Activated CD4-positive, alpha-beta memory T cell treated with anti-CD3 and anti-CD28 coated beads, Interleukin-2, amount 10 ng/mL, durations not matched to agents 7 days and 5 days (primary cell): ENCODE measurements around the gene PHACTR3. TPM values are rescaled to one million over a fixed set of nuclear protein-coding genes. Genes with fewer than 3 reads are reported as not detected.

Experiments
- CTCF ChIA-PET: fragments of 350-600 bp; sonication (Branson Sonifier 250); formaldehyde crosslinking; loops from one replicate; lab custom pipeline; 2021; ENCODE audit warnings: antibody characterized with exemption, inconsistent platforms; lab: Charles Lee
- POLR2A ChIA-PET: fragments of 350-600 bp; sonication (Branson Sonifier 250); formaldehyde crosslinking; loops from one replicate; lab custom pipeline; 2021; ENCODE audit warnings: antibody characterized with exemption; lab: Charles Lee
- DNase-seq: peaks from one replicate; pipeline ENCODE4 v3.0.0-alpha.2; 2020
- H3K27ac Mint-ChIP-seq: one replicate; pipeline ENCODE4 v1.8.0; 2021; ENCODE audit warnings: mild to moderate bottlenecking, mixed read lengths
- H3K27me3 Mint-ChIP-seq: one replicate; pipeline ENCODE4 v1.8.0; 2021; ENCODE audit warnings: mixed read lengths
- H3K36me3 Mint-ChIP-seq: one replicate; pipeline ENCODE4 v1.8.0; 2021; ENCODE audit warnings: low read depth, mixed read lengths
- H3K4me1 Mint-ChIP-seq: one replicate; pipeline ENCODE4 v1.8.0; 2021; ENCODE audit warnings: mixed read lengths
- H3K4me3 Mint-ChIP-seq: one replicate; pipeline ENCODE4 v1.8.0; 2021; ENCODE audit warnings: mild to moderate bottlenecking, mixed read lengths
- H3K9me3 Mint-ChIP-seq: one replicate; pipeline ENCODE4 v1.8.0; 2021; ENCODE audit warnings: mixed read lengths
- total RNA-seq, 2 experiments: library from RNA; stranded (reverse); gene quantifications; one replicate each; pipeline ENCODE4 v1.2.3, GENCODE V29; 2021

The PHACTR3 gene
- total RNA-seq, 2 experiments from 2014 or later, result not detected

DNA sequence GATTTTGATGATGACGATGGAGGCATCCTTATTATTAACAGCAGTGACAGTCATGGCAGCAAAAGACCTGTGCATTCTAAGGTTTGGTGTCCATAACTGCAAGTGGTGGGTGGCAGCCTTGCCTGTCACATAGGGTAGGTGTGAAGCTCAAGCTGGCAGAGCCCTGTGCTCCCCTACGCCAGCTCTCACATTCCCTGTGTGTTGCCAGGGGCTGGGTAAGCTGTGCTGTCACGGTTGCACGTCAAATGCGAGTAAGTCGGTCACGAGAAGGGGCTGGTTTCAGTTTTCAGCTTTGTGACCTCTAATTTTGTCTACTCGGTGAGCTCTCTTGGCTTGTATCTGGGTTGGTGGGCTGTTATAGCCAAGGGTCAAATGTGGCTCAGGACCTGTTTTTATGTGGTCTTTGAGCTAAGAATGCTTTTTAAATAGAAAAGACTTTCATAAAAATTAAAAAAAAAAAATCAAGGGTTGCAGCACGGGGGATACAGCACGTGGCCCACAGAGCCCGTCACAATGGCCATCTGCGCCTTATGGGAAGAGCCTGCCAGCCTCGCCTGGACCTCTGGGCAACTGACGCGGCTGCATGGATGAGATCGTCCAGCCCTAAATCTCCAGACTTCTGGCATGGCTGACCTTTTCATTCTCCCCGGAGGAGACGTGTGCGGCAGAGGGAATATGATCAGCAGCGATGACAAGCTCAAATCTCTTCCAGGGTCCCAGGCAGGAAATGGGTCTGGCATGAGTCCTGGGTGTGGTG, 148.5 kb downstream of the PHACTR3 start:
- no peak for DNase-seq
- Mint-ChIP-seq H3K27ac (no peak overlapping the region), H3K9me3 (no peaks in the 10 kb centered on the region), H3K27me3 (no peaks in the 10 kb centered on the region), H3K4me3 (no peak overlapping the region), H3K36me3 (no peaks in the 10 kb centered on the region), H3K4me1 (peaks cover 2% of the 10 kb centered on the region)
- ChIA-PET CTCF (no interaction called here), POLR2A (no interaction called here)

GRCh38 chr20:59753836-59754235, 149.5 kb downstream of the PHACTR3 start:
- CTCF ChIA-PET, result no interaction called here
- no peak for DNase-seq
- Mint-ChIP-seq H3K4me1 (peaks cover 2% of the 10 kb centered on the region), H3K4me3 (no peak overlapping the region), H3K9me3 (no peaks in the 10 kb centered on the region), H3K36me3 (no peaks in the 10 kb centered on the region), H3K27ac (no peak overlapping the region), H3K27me3 (no peaks in the 10 kb centered on the region)
- POLR2A ChIA-PET, result no interaction called here

GRCh38 chr20:59754551-59754950, 150.2 kb downstream of the PHACTR3 start:
- DNase-seq, result no peak
- H3K9me3 Mint-ChIP-seq, result no peaks in the 10 kb centered on the region
- H3K27me3 Mint-ChIP-seq, result no peaks in the 10 kb centered on the region
- ChIA-PET CTCF (no interaction called here), POLR2A (no interaction called here)
- H3K36me3 Mint-ChIP-seq, result no peaks in the 10 kb centered on the region
- no peak overlapping the region for H3K27ac Mint-ChIP-seq
- no peak overlapping the region for H3K4me3 Mint-ChIP-seq
- peaks cover 2% of the 10 kb centered on the region for H3K4me1 Mint-ChIP-seq

GRCh38 chr20:59756241-59756640, 151.9 kb downstream of the PHACTR3 start:
- ChIA-PET CTCF (no interaction called here), POLR2A (no interaction called here)
- Mint-ChIP-seq H3K27ac (no peak overlapping the region), H3K27me3 (no peaks in the 10 kb centered on the region), H3K9me3 (no peaks in the 10 kb centered on the region), H3K4me3 (no peak overlapping the region), H3K4me1 (peaks cover 2% of the 10 kb centered on the region), H3K36me3 (no peaks in the 10 kb centered on the region)
- no peak for DNase-seq

GRCh38 chr20:59764037-59764436, 159.7 kb downstream of the PHACTR3 start:
- no peak overlapping the region for H3K27ac Mint-ChIP-seq
- H3K4me1 Mint-ChIP-seq, result no peaks in the 10 kb centered on the region
- no peaks in the 10 kb centered on the region for H3K36me3 Mint-ChIP-seq
- DNase-seq, result no peak
- POLR2A ChIA-PET, result no interaction called here
- CTCF ChIA-PET, result no interaction called here
- H3K27me3 Mint-ChIP-seq, result no peaks in the 10 kb centered on the region
- peaks cover 4% of the 10 kb centered on the region for H3K9me3 Mint-ChIP-seq
- H3K4me3 Mint-ChIP-seq, result no peak overlapping the region

- no peaks in the 10 kb centered on the region for H3K27me3 Mint-ChIP-seq
- peak; percentile 27 for DNase-seq
- H3K27ac Mint-ChIP-seq, result no peak overlapping the region
- H3K9me3 Mint-ChIP-seq, result peaks cover 4% of the 10 kb centered on the region
- CTCF ChIA-PET, result no interaction called here
- H3K4me3 Mint-ChIP-seq, result no peak overlapping the region
- no peaks in the 10 kb centered on the region for H3K4me1 Mint-ChIP-seq
- POLR2A ChIA-PET, result no interaction called here
- H3K36me3 Mint-ChIP-seq, result no peaks in the 10 kb centered on the region
Observed at GRCh38 chr20:59765599-59766177, 161.3 kb downstream of the PHACTR3 start.

DNA sequence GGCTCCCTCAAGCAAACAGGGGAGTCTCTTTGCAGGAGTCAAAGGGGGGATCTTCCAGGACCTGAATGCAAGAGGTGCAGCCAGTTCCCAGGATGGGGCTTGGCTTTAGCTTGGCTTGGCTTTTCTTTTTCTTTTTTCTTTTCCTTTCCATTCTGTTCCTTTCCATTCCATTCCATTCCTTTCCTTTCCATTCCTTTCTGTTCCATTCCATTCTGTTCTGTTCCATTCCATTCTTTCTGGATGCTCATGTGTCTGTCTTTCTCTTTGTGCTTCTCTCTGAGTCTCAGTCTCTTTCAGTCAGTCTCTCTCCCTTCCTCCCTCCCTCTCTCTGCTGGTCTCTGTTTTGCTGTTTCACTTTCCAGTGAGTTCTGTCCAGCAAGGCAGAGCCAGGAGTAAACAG, 163.3 kb downstream of the PHACTR3 start:
- Mint-ChIP-seq H3K36me3 (no peaks in the 10 kb centered on the region), H3K9me3 (peaks cover 4% of the 10 kb centered on the region), H3K27me3 (no peaks in the 10 kb centered on the region), H3K4me3 (no peak overlapping the region), H3K27ac (no peak overlapping the region), H3K4me1 (no peaks in the 10 kb centered on the region)
- ChIA-PET CTCF (no interaction called here), POLR2A (no interaction called here)
- DNase-seq, result no peak

- Mint-ChIP-seq H3K27me3 (no peaks in the 10 kb centered on the region), H3K4me1 (no peaks in the 10 kb centered on the region), H3K4me3 (no peak overlapping the region), H3K9me3 (peaks cover 4% of the 10 kb centered on the region), H3K27ac (no peak overlapping the region), H3K36me3 (no peaks in the 10 kb centered on the region)
- DNase-seq, result no peak
- CTCF ChIA-PET, result no interaction called here
- POLR2A ChIA-PET, result no interaction called here
Observed at GRCh38 chr20:59770270-59770669, 165.9 kb downstream of the PHACTR3 start.

- no peak for DNase-seq
- Mint-ChIP-seq H3K4me1 (no peaks in the 10 kb centered on the region), H3K36me3 (no peaks in the 10 kb centered on the region), H3K9me3 (no peaks in the 10 kb centered on the region), H3K4me3 (no peak overlapping the region), H3K27ac (no peak overlapping the region), H3K27me3 (no peaks in the 10 kb centered on the region)
- CTCF ChIA-PET, result no interaction called here
- POLR2A ChIA-PET, result no interaction called here
Observed at GRCh38 chr20:59770851-59771250, 166.5 kb downstream of the PHACTR3 start.

- POLR2A ChIA-PET, result no interaction called here
Observed at GRCh38 chr20:59771506-59772372, 167.4 kb downstream of the PHACTR3 start.

GRCh38 chr20:59772373-59772705, 168.0 kb downstream of the PHACTR3 start:
- Mint-ChIP-seq H3K9me3 (no peaks in the 10 kb centered on the region), H3K36me3 (no peaks in the 10 kb centered on the region), H3K27me3 (no peaks in the 10 kb centered on the region), H3K4me3 (no peak overlapping the region), H3K27ac (no peak overlapping the region), H3K4me1 (no peaks in the 10 kb centered on the region)
- DNase-seq, result no peak
- ChIA-PET CTCF (interaction anchor here (1.1 kb wide), 1 partner anchor 11 kb away, joined by 3 read pairs; no protein-coding TSS in a partner anchor), POLR2A (no interaction called here)

More at GRCh38 chr20:59771506-59772372, 167.4 kb downstream of the PHACTR3 start:
- Mint-ChIP-seq H3K36me3 (no peaks in the 10 kb centered on the region), H3K27me3 (no peaks in the 10 kb centered on the region), H3K9me3 (no peaks in the 10 kb centered on the region), H3K4me3 (no peak overlapping the region), H3K27ac (no peak overlapping the region), H3K4me1 (no peaks in the 10 kb centered on the region)
- CTCF ChIA-PET, result interaction anchor here (1.1 kb wide), 1 partner anchor 12 kb away, joined by 3 read pairs; no protein-coding TSS in a partner anchor
- DNase-seq, result no peak

DNA sequence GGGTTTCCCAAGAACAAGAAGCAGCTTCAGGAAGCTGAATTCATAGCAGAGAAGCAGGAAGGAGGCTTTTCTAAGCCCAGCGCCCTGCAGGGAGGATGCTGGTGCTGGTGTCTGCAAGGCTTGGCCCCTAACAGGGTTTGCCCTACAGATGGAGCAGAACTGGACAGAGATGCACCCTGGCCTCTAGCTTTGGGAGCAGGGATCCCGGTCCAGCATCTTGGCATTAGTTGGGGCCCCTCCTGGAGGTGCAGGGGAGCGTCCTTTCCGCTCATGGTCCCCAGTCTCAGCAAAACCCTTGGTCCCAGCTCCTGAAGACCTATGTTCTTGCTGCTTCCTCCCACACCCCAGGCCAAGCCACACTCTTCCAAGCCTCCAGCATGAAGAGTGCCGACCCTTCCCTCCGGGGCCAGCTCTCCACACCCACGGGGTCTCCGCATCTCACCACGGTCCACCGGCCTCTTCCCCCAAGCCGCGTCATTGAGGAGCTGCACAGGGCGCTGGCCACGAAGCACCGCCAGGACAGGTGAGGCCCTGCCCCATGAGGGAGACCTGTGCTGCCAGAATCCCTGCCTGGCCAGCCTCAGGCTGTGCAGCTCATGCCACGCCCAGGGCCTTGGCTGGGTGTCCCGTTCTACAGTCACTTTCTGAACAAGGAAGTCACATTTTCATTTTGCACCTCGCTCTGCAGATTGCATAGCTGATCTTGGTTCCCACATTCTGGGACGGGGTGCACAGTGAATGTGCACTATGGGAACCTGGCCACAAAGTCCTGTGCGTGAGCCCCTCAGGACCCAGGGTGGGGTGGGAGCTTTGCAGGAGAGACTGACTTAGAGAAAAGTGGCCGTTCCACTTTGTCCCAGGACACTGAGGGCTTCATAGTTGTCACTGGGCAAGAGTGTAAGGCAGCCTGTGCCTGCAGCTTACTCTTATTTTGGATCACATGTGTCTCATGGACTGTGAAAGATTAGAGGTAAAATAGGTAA, 168.9 kb downstream of the PHACTR3 start:
- Mint-ChIP-seq H3K27me3 (no peaks in the 10 kb centered on the region), H3K4me1 (no peaks in the 10 kb centered on the region), H3K27ac (no peak overlapping the region), H3K4me3 (no peak overlapping the region), H3K9me3 (no peaks in the 10 kb centered on the region), H3K36me3 (no peaks in the 10 kb centered on the region)
- DNase-seq, result no peak
- CTCF ChIA-PET, result no interaction called here
- POLR2A ChIA-PET, result no interaction called here
